ENCODE measurements around the gene RPL41.
"Not testable (repeated sequence)": the region's sequence is repeated elsewhere in the genome, so short reads cannot be mapped to it uniquely, and the experiment has no call there.

RPL41 gene

DNA sequence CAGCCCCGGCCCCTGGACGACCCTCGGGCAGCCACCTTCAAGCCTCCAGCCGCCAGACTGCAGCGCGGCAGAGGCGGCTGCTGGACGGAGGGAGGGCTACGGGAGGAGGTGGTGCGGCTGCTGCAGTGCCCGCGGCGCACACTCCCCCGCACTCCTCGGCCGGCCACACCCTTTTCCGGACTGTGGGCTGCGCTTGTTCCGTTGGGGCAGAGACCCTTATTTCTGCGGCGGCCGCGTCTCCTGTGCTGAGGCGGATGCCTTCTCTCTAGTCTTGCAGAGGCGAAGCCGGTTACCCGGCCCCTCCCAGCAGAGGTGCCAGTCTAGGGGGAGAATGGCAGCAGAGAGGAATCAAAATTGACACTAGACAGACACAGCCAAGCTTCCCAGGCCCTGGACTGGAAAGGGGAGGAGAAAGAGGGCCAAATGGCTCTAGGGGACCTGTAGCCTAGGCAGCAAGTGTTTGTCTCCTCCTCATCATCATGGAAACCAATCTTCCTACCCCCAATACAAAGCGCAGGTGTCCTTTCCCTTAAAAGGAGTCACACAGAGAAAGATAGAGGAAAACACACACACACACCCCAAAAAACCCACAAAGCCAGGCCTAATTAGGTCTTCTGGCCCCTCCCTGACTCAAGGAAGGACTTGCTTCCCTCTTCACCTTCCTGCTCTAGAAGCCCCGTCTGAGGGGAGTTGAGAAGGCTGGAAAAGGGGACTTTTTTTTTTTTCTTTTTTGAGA, 12.9 kb downstream of the RPL41 start:
- no peak for DNase-seq

DNA sequence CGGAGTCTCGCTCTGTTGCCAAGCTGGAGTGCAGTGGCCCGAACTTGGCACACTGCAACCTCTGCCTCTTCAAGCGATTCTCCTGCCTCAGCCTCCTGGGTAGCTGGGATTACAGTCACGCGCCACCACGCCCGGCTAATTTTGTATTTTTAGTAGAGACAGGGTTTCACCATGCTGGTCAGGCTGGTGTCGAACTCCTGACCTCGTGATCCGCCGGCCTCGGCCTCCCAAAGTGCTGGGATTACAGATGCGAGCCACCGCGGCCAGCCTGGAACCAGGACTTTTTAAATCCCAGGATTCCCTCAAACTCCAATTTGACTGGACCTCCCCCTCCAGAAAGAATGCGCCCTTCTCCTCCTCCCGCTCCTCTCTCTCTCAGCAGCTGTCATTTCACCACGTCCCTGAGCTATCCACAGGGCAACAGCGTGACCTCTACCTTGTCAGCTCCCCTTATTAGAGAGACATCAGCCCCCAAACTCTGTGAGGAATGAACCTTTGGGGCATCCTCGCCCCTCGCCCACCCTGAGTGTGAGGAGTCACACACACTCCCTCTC, 13.6 kb downstream of the RPL41 start:
- no peak for DNase-seq

DNA sequence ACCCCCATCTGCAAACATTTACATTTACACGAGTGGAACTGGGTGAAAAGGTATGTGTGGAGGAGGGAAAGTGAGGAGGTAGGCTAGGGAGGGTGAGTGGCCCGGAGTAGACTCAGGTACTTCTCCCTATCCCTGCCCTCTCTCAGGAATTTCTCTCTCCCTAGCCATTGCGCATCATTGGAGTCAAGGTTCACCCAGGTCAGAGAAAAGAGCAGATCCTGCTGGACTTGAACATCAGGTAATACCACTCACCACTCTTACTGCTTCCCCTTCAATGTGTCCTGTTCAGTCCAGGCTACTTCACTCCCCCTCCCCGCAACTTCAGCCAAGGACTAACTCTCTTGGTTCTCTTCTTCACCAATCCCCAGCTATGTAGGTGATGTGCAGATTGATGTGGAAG, 14.4 kb downstream of the RPL41 start:
- no peak for DNase-seq

DNA sequence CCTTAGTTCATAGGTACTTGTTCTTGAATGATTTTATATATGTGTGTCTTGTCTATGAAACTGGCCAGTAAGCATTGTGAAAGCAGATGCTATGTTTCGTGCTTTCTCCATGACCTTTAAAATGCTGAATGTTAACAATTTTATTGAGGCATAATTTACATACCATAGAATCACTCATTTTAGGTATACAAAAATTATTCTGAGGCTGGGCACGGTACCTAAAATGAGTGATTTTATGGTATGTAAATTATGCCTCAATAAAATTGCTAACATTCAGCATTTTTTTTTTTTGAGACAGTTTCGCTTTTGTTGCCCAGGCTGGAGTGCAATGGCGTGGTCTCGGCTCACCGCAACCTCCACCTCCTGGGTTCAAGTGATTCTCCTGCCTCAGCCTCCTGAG, 18.5 kb downstream of the RPL41 start:
- DNase-seq: no peak

DNA sequence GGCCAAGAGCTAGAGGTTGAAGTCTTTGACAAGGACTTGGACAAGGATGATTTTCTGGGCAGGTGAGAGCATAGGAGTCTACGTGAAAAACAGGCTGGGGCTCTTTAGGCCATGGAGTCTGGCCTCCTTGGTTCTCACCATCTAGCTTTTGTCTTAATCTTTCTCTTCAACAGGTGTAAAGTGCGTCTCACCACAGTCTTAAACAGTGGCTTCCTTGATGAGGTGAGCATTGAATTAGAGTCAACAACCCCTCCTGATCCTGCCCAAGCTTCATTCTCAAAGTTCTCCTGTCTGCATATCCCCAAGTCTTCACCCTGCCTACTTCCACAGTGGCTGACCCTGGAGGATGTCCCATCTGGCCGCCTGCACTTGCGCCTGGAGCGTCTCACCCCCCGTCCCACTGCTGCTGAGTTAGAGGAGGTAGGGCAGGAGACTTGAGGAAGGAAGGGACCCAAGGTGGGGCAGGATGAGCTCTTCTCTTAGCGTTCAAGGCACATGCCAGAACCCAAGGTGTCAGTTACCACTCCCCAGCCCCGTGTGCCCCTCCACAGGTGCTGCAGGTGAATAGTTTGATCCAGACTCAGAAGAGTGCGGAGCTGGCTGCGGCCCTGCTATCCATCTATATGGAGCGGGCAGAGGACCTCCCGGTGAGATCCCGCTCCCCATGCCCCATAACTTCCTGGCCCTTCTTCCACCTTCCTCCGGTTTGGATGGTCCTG, 21.6 kb downstream of the RPL41 start:
- DNase-seq: no peak

DNA sequence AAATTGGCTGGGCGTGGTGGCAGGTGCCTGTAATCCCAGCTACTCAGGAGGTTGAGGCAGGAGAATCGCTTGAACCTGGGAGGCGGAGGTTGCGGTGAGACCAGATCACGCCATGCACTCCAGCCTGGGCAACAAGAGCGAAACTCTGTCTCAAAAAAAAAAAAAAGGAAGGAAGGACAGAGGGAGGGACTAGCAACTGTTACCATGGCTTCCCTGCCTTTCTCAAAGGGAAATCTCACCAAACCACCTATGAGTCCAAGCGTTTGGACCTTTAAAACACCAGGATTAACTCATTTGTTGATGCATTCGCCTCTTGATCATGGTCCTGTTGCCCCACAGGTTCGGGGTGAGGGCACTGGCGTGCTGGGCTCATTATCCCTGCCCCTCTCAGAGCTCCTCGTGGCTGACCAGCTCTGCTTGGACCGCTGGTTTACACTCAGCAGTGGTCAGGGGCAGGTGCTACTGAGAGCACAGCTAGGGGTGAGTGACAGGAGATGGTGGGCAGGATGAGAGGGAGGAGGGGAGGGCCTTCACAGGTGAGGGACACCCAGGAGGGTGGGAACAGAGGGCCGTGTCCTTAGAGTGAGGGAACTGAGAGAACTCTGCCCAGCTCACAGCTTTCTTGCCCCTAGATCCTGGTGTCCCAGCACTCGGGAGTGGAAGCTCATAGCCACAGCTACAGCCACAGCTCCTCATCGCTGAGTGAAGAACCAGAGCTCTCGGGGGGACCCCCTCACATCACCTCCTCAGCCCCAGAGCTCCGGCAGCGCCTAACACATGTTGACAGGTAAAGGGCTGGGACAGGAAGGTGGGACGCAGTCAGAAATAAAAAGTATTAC, 25.7 kb downstream of the RPL41 start:
- DNase-seq: no peak

DNA sequence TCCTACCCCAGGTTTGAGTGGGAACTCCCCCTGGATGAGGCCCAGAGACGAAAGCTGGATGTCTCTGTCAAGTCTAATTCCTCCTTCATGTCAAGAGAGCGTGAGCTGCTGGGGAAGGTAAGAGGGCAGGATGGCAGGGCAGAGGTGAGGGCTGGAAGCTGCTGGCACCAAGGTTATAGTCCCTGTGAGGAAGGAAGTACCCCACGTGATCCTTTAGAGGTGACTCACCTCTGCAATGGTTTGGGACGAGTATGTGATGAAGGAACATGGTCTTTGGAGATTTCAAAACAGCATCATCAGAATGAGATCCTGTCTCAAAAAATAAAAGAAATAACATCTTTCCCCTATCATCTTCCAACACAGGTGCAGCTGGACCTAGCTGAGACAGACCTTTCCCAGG, 26.8 kb downstream of the RPL41 start:
- no peak for DNase-seq

DNA sequence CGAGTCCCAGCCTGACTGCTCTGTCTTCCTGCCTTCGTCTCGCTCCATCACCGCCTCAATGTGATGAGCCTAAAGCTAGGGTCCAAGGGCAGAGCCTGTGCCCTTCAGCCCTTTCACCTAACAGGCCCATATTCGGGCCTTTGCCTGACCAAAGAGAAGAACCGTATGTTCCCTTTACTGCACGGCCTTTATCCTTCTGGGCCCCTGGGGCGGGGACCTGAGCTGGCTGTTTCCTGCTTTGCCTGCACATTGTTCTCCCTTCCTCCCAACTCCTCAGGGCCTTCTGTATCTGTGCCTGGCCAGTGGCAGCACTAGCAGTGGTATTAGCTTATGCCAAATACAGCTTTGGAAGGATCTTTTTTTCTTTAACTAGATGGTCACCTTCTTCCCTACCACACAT, 27.4 kb downstream of the RPL41 start:
- no peak for DNase-seq

DNA sequence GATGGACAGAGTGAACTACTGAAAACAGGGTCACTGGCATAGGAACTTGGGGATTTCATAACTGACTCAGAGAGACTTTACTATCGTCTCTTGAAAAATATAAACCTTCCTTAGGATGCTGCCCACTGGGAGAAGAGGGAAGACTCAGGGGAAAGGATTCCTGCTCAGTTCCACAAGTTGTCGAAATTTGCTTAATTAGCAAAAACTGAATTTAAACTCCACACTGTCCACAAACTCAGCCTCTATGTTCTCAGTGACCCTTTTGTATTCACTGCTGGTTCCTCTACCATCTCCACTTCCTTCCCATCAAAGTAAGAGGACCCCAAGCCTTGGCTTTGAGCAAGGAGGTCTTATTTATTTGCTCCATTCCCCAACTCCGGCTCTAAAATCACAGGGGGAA, 28.8 kb downstream of the RPL41 start:
- DNase-seq: no peak

DNA sequence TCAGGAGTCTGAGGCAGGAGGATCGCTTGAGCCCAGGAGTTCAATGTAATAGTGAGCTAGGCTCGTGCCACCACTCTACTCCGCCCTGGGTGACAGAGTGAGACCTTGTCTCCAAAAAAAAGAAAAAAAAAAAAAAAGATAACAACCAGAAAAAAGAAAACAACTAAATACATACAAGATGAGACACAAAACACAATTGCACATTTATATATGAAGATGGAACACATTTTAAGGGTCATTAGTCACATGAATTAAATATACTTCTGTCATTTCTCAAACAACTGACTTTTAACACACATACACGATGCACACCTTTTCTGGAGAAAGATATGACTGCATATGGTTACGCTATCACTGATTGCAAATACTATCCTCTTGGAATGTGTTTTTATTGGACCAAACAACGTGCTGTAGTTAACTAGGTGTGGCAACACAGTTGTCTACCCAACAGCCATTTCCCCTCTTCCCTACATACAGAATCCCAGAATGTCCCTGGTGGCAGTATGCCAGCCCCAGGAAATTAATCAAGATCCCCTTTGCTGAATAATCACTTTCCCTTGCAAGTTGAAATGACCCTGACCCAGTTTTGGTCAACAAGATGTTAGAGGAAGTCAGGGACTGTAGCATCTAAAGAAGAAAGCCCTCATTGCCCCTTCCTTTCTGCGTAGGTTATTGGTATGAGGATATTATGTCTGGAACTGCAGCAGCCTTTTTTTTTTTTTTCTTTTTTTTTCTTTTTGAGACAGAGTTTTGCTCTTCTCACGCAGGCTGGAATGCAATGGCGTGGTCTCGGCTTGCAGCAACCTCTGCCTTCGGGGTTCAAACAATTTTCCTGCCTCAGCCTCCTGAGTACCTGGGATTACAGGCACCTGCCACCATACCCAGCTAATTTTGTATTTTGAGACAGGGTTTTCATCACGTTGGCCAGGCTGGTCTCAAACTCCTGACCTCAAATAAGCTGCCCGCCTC, 30.3 kb downstream of the RPL41 start:
- DNase-seq: no peak

DNA sequence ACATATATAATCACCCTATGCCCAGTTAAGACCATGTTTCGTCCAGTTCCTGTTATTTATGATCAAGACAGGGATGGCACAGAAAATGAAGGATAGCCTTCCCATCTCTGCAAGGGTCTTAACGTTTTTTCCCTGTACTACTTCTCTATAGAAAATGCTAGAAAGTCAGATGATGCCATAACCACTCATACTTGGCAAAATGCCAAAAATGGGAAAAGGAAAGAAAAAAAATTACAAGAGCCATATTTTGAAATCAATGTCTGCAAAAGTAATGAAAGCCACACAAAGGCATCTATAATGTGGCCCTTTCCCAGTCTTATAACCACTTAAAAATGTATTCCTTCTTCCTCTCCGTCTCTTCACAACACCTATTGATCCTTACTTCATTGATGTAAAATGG, 34.1 kb downstream of the RPL41 start:
- DNase-seq: no peak

DNA sequence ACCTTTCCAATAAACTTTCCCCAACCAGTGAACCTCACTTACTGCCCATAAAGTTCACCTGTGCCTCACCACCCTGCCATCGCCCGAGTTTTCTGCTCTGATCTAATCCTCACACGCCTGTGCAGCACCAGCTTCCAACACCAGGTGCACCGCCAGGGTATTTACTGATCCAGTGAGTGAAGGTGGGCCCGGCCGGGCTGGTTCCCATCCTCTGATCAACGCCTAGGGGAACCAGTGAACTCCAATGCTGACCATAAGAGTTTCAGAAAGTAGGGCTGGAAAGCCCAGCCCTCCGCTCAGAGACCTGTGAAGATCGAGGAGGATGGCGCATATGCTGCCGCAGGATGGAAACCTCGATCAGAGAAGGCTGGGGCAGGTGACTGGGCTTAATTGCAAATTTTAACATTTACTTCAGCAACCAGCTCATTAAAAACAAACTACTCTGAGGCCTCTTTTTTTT, 35.3 kb downstream of the RPL41 start:
- peak; percentile 60 for DNase-seq

DNA sequence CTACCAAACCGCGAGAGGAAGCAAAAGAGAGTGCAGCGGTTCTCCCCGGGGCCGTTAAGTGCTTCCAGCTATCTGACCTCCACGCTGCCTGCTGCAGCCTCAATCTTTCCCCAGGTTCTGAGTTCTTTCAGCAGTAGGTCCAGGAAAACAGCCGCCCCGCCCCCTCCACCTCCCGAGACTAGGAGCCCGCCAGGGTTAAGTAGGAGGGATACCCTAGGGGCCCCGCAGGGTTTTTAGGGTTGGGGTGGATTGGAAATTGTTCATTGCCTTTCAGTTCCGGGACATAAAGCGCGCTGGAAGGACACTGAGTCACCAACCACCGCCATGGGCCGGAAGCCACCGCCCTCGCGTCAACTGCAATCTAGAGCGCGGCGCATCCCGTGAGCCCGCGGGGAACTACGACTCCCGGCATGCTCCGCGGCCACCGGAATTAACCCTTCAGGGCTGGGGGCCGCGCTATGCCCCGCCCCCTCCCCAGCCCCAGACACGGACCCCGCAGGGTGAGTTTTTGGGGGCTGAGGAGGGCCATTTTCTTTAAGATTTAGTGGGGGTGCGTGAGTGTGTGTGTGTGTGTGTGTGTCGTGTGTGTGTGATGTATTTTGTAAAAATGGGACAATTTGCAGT, 35.8 kb downstream of the RPL41 start, which contains the start of gene MYL6B:
Gene MYL6B, plus strand, starts transcription at position 456 of the 624 bp plus-strand sequence. CDS start 1,332 bp downstream, outside the sequence.
- peak; percentile 48 for DNase-seq

DNA sequence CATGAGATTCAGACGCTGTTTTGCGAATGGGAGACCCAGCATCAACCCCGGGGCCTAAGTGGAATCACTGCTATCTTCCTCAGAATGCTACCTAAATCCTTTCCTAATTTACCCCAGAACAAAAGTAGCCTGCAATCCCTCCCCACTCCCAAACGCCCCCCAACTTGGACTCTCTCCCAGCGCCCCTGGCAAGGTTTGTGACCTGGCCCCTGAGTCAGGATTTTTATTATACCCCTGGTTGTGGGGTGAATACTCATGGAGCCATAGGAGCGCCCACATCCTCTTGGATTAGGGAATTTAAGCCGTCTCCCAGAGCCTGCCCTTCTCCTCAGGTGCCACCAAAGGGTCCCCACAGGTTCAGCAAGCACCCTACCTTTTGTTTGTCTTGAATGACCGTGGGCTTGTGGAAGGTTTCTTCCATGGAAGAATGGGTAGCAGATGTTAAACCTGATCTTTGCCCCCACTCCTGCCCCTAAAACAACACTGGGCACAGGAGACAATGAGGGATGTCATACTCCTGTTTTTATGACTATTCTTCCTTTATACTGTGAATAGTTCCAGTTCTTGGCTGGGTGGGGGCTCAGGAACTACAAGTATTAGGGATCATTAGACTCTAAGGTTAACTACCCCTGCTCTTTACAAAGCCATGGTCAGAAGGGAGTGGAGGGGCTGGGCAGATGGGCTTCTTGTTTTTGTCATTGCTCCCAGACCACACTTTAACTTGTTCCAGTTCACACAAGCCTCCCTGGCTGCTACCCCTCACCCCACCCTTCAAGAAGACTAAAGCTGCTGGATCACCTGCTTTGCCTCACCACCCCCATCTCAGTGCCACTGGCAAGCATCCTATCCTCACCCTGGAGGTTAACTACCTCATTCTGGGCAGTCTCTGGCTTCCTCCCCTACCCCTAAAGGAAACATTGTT, 36.6 kb downstream of the RPL41 start:
- no peak for DNase-seq

DNA sequence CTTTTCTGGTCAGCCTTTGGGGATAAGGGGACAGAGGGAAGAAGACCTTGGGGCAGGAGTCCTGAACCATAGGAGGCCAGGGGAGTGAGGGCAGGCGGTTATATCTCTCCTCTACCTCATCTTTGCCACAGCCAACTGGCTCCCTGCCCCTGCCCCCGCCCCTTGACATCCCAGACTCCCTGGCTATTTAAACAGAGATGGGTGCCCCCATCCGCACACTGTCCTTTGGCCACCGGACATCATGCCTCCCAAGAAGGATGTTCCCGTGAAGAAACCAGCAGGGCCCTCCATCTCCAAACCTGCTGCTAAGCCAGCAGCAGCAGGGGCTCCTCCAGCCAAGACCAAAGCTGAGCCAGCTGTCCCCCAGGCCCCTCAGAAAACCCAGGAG, 37.2 kb downstream of the RPL41 start:
- no peak for DNase-seq

DNA sequence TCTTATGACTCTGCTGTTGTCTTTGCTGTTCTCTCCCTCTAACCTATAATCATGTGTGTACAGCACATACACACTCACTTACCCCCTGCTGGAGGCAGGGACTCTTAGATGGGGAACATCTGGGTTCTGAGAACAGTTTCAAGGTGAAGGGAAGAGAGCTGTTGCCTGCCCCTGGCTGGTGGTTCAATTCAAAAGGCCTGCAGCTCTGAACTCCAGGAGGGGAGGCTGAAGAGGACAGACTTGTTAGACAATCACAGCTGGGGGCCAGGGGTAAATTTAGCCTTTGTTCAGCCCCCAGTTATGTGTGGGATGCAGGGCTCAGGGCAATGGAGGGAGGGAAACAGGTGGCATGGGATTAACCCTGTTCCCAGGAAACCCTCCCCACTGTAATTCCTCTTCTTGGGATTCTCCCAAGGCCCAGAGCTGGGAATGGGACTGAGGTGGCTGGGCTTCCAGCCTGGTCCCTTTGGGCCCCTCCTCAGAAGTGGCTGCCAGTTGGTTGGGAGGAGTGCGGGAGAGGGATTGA, 37.9 kb downstream of the RPL41 start:
- no peak for DNase-seq

DNA sequence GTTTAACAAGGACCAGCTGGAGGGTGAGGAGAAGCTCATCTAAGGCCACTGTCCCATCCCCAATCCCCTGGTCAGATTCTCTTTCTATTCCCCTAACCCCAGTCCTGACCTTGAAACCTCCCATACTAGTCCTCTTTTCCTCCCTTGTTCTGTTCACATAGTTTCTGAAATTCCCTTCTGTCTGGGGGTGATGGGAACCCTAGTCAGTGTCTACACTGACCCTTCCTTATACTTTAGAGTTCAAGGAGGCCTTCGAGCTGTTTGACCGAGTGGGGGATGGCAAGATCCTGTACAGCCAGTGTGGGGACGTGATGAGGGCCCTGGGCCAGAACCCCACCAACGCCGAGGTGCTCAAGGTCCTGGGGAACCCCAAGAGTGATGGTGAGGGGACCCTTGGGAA, 38.4 kb downstream of the RPL41 start:
- DNase-seq: no peak

DNA sequence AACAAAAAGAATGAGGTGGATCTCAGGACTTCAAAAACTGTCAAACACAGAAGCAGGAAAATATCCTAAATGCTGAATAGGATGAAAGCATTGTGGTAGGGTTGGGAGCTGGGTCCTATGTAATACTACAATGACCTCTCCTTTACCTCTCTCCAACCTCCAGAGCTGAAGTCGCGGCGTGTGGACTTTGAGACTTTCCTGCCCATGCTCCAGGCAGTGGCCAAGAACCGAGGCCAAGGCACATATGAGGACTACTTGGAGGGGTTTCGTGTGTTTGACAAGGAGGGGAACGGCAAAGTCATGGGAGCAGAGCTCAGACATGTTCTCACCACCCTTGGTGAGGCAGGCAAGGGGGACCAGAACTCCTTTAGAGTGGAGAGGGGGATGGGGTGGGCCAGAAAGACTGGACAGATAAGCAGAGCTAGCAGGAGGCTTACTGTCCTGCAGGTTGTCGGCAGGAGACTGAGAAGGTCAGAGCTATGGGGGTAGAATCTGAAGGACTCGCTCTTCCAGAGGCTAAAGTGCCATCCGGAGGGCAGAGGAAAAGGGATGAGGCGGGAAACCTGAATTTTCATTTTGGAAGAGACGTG, 38.9 kb downstream of the RPL41 start:
- no peak for DNase-seq

DNA sequence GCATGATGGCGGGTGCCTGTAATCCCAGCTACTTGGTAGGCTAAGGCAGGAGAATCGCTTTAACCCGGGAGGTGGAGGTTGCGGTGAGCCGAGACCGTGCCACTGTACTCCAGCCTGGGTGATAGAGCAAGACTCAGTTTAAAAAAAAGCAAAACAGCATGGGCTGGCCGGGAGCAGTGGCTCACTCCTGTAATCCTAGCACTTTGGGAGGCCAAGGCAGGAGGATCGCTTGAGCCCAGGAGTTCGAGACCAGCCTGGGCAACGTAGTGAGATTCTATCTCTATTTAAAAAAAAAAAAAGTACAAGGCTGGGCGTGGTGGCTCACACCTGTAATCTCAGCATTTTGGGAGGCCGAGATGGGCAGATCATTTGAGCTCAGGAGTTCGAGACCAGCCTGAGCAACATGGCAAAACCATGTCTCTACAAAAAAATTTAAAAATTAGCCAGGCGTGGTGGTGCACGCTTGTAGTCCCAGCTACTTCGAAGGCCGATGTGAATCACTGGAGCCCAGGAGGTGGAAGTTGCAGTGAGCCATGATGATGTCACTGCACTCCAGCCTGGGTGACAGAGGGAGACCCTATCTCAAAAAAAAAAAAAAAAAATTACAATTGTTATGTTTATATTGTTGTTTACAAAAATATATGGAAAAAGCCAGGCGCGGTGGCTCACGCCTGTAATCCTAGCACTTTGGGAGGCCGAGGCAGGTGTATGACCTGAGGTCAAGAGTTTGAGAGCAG, 40.2 kb downstream of the RPL41 start:
- DNase-seq: not testable (repeated sequence)

All from NCI-H1694 (cell line).